ENCODE results near the gene NOS3.

DNA sequence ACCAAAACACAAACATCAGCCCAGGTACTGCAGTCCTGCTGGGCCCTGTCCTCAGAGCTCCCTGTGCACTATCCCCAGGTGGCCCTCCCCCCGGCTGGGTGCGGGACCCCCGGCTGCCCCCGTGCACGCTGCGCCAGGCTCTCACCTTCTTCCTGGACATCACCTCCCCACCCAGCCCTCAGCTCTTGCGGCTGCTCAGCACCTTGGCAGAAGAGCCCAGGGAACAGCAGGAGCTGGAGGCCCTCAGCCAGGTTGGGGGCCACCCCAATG lies 19.2 kb downstream of the NOS3 start:
- TF ChIP-seq, protein P1, sequence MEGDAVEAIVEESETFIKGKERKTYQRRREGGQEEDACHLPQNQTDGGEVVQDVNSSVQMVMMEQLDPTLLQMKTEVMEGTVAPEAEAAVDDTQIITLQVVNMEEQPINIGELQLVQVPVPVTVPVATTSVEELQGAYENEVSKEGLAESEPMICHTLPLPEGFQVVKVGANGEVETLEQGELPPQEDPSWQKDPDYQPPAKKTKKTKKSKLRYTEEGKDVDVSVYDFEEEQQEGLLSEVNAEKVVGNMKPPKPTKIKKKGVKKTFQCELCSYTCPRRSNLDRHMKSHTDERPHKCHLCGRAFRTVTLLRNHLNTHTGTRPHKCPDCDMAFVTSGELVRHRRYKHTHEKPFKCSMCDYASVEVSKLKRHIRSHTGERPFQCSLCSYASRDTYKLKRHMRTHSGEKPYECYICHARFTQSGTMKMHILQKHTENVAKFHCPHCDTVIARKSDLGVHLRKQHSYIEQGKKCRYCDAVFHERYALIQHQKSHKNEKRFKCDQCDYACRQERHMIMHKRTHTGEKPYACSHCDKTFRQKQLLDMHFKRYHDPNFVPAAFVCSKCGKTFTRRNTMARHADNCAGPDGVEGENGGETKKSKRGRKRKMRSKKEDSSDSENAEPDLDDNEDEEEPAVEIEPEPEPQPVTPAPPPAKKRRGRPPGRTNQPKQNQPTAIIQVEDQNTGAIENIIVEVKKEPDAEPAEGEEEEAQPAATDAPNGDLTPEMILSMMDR (IDR thresholded peaks at IDR 0.05): no peak
- TF ChIP-seq POLR2A (IDR thresholded peaks at IDR 0.05): no peak

All from esophagus squamous epithelium (tissue), 4 donors.